Ishikawa (cell line): ENCODE results near the gene MAML2.

Experiments used
- EP300 ChIP-seq: IDR thresholded peaks from 2 replicates; pipeline ENCODE4 v1.6.1; 2012; ENCODE audit warnings: borderline replicate concordance
- NFIC ChIP-seq: IDR thresholded peaks from 2 replicates; pipeline ENCODE4 v1.6.1; 2012
- TF ChIP-seq, protein P1 (sequence below): IDR thresholded peaks from 2 replicates; pipeline ENCODE4 v1.6.1; 2012; ENCODE audit warnings: low read depth, mild to moderate bottlenecking

- TF ChIP-seq, protein P1, sequence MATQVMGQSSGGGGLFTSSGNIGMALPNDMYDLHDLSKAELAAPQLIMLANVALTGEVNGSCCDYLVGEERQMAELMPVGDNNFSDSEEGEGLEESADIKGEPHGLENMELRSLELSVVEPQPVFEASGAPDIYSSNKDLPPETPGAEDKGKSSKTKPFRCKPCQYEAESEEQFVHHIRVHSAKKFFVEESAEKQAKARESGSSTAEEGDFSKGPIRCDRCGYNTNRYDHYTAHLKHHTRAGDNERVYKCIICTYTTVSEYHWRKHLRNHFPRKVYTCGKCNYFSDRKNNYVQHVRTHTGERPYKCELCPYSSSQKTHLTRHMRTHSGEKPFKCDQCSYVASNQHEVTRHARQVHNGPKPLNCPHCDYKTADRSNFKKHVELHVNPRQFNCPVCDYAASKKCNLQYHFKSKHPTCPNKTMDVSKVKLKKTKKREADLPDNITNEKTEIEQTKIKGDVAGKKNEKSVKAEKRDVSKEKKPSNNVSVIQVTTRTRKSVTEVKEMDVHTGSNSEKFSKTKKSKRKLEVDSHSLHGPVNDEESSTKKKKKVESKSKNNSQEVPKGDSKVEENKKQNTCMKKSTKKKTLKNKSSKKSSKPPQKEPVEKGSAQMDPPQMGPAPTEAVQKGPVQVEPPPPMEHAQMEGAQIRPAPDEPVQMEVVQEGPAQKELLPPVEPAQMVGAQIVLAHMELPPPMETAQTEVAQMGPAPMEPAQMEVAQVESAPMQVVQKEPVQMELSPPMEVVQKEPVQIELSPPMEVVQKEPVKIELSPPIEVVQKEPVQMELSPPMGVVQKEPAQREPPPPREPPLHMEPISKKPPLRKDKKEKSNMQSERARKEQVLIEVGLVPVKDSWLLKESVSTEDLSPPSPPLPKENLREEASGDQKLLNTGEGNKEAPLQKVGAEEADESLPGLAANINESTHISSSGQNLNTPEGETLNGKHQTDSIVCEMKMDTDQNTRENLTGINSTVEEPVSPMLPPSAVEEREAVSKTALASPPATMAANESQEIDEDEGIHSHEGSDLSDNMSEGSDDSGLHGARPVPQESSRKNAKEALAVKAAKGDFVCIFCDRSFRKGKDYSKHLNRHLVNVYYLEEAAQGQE = no peak
- no peak for TF ChIP-seq NFIC
- no peak for TF ChIP-seq EP300
Observed at GRCh38 chr11:96334219-96334618, 8.8 kb downstream of the MAML2 start.
